Hepatocyte (in vitro differentiated cells): ENCODE measurements around the gene ARHGAP1.

ENCODE experiments used
- EZH2phosphoT487 ChIP-seq: fragments of 200-600 bp; sonication (generic); IDR thresholded peaks from one replicate; pipeline ENCODE4 v1.6.1; 2018; ENCODE audit warnings: antibody characterized with exemption, mild to moderate bottlenecking, low read depth, moderate library complexity; ENCODE audit not compliant: unreplicated experiment, severe bottlenecking
- TF ChIP-seq, protein P1 (sequence below): fragments of 200-600 bp; sonication (generic); IDR thresholded peaks from 2 replicates; pipeline ENCODE4 v1.5.1; 2016; ENCODE audit warnings: antibody characterized with exemption, mild to moderate bottlenecking; ENCODE audit not compliant: poor library complexity

DNA sequence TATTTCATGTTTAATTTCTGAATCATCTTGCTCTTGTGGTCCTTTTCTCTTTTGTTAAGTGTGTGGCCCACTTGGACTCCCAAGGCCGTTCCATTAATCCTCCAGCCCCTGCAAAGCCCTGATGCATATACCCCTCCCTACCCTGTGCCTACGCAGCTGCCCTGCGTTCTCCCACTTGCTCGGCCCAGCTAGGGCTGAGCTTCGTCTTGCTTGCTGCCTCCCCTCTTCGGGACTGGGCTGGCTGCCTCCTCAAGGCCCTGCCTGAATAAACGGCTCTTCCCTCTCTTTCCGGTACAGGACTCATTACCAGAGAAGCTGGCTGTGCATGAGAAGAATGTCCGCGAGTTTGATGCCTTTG lies 28.5 kb downstream of the ARHGAP1 start:
- TF ChIP-seq, protein P1, sequence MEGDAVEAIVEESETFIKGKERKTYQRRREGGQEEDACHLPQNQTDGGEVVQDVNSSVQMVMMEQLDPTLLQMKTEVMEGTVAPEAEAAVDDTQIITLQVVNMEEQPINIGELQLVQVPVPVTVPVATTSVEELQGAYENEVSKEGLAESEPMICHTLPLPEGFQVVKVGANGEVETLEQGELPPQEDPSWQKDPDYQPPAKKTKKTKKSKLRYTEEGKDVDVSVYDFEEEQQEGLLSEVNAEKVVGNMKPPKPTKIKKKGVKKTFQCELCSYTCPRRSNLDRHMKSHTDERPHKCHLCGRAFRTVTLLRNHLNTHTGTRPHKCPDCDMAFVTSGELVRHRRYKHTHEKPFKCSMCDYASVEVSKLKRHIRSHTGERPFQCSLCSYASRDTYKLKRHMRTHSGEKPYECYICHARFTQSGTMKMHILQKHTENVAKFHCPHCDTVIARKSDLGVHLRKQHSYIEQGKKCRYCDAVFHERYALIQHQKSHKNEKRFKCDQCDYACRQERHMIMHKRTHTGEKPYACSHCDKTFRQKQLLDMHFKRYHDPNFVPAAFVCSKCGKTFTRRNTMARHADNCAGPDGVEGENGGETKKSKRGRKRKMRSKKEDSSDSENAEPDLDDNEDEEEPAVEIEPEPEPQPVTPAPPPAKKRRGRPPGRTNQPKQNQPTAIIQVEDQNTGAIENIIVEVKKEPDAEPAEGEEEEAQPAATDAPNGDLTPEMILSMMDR: no peak
- TF ChIP-seq EZH2phosphoT487: no peak
